GM12878 (cell line): ENCODE data around the gene BCAT1. TPM values are rescaled to one million over a fixed set of nuclear protein-coding genes. Genes with fewer than 3 reads are reported as not detected.

Experiments used
- CBFB ChIP-seq: IDR thresholded peaks from 2 replicates; pipeline ENCODE4 v1.6.1; 2016; ENCODE audit warnings: antibody characterized with exemption, low read depth
- CEBPB ChIP-seq, 2 experiments: fragments of 150-350 bp in 1 of 2; IDR thresholded peaks; 2 replicates each; pipeline ENCODE4 v1.6.1; 2012 to 2014; ENCODE audit warnings: low read depth in 2 of 2, low read length in 2 of 2, borderline replicate concordance in 1 of 2, inconsistent platforms in 1 of 2
- EGR1 ChIP-seq, 2 experiments: IDR thresholded peaks; 1 replicate in 1 of 2; 2 replicates in 1 of 2; pipeline ENCODE4 v1.6.1; 2011 to 2012; ENCODE audit warnings: low read depth in 2 of 2, low read length in 2 of 2, borderline replicate concordance in 1 of 2, mild to moderate bottlenecking in 1 of 2, moderate library complexity in 1 of 2
- FOS ChIP-seq: IDR thresholded peaks from 3 replicates; pipeline ENCODE4 v1.6.1; 2011; ENCODE audit warnings: borderline replicate concordance; ENCODE audit not compliant: insufficient read length; ENCODE audit errors: extremely low read depth
- HDAC6 ChIP-seq: fragments of 200-600 bp; sonication (generic); IDR thresholded peaks from one replicate; pipeline ENCODE4 v1.8.0; 2017; ENCODE audit warnings: antibody characterized with exemption; ENCODE audit not compliant: unreplicated experiment
- MEF2A ChIP-seq: IDR thresholded peaks from 2 replicates; pipeline ENCODE4 v1.6.1; 2011; ENCODE audit warnings: low read depth, mild to moderate bottlenecking, low read length, moderate library complexity; ENCODE audit not compliant: insufficient read depth
- MXI1 ChIP-seq: fragments of 150-350 bp; IDR thresholded peaks from 2 replicates; pipeline ENCODE4 v1.6.1; 2011; ENCODE audit warnings: low read depth, mild to moderate bottlenecking, inconsistent platforms, low read length, improper control_type of control experiment
- NFIC ChIP-seq: IDR thresholded peaks from 2 replicates; pipeline ENCODE4 v1.6.1; 2012; ENCODE audit warnings: low read depth, mild to moderate bottlenecking, inconsistent platforms, low read length, moderate library complexity
- NFXL1 ChIP-seq: fragments of 450-650 bp; IDR thresholded peaks from 2 replicates; pipeline ENCODE4 v1.6.1; 2017; ENCODE audit warnings: antibody characterized with exemption, mild to moderate bottlenecking, borderline replicate concordance
- NR2C2 ChIP-seq: IDR thresholded peaks from 2 replicates; pipeline ENCODE4 v1.6.1; 2011; ENCODE audit warnings: borderline replicate concordance, low read depth; ENCODE audit not compliant: control insufficient read depth, insufficient read length
- NR2F1 ChIP-seq: fragments of 450-650 bp; conservative IDR thresholded peaks from 2 replicates; pipeline ENCODE4 v1.6.1; 2017; ENCODE audit warnings: mild to moderate bottlenecking
- RAD51 ChIP-seq: fragments of 450-650 bp; IDR thresholded peaks from 2 replicates; pipeline ENCODE4 v1.6.1; 2016; ENCODE audit warnings: moderate library complexity, mild to moderate bottlenecking, inconsistent platforms
- RCOR1 ChIP-seq: conservative IDR thresholded peaks from 2 replicates; pipeline ENCODE4 v1.6.1; 2012; ENCODE audit warnings: low read depth, low read length, improper control_type of control experiment
- SMAD5 ChIP-seq: IDR thresholded peaks from 2 replicates; pipeline ENCODE4 v1.6.1; 2016; ENCODE audit warnings: antibody characterized with exemption, low read depth
- STAT3 ChIP-seq: IDR thresholded peaks from 2 replicates; pipeline ENCODE4 v1.6.1; 2011; ENCODE audit warnings: low read depth, low read length, improper control_type of control experiment
- SUPT20H ChIP-seq: IDR thresholded peaks from 2 replicates; pipeline ENCODE4 v1.6.1; 2011; ENCODE audit warnings: low read depth, mild to moderate bottlenecking, low read length, moderate library complexity, borderline replicate concordance; ENCODE audit not compliant: control insufficient read depth
- SUZ12 ChIP-seq: fragments of 200-600 bp; sonication (generic); IDR thresholded peaks from one replicate; pipeline ENCODE4 v1.6.1; 2018; ENCODE audit warnings: antibody characterized with exemption, mild to moderate bottlenecking; ENCODE audit not compliant: unreplicated experiment
- ZNF384 ChIP-seq: IDR thresholded peaks from 2 replicates; pipeline ENCODE4 v1.6.1; 2012; ENCODE audit warnings: low read depth, mild to moderate bottlenecking, low read length, improper control_type of control experiment, borderline replicate concordance
- polyA plus RNA-seq, 11 experiments: library from polyadenylated mRNA; depleted of rRNA in 4 of 11; unstranded in 6 of 11; stranded (reverse) in 5 of 11; fragments of >200 nt; fragmentation: Nextera tagmentation in 4 of 11; fragmentation: Illumina TruSeq in 1 of 11; extraction: Ambion mirVana in 4 of 11; extraction: Trizol in 1 of 11; gene quantifications; 1 replicate in 1 of 11; 2 replicates in 10 of 11; pipeline versions ENCODE4 v1.2.1 to v1.2.3, GENCODE V29; 2011 to 2016; ENCODE audit warnings: inconsistent platforms in 2 of 11, missing spikeins in 2 of 11, low read depth in 1 of 11
- total RNA-seq, 4 experiments: library from RNA; depleted of rRNA in 3 of 4; stranded (reverse); fragments of >200 nt in 3 of 4; fragmentation: Illumina TruSeq in 1 of 4; extraction: Trizol in 1 of 4; gene quantifications; 2 replicates each; pipeline versions ENCODE4 v1.2.1 to v1.2.3, GENCODE V29; 2013 to 2021
- TF ChIP-seq, protein P1 (sequence below): fragments of 150-350 bp; IDR thresholded peaks from 2 replicates; pipeline ENCODE4 v1.6.1; 2016; ENCODE audit warnings: low read depth, low read length
- TF ChIP-seq, protein P2 (sequence below): fragments of 450-650 bp; IDR thresholded peaks from 2 replicates; pipeline ENCODE4 v1.6.1; 2017; ENCODE audit warnings: mild to moderate bottlenecking, moderate library complexity
- TF ChIP-seq, protein P3 (sequence below): fragments of 450-650 bp; IDR thresholded peaks from 2 replicates; pipeline ENCODE4 v1.6.1; 2017; ENCODE audit warnings: low read depth, mild to moderate bottlenecking, moderate library complexity

BCAT1 gene
- total and polyA plus RNA-seq, 10 of the 15 experiments (the other 5 are each of a cell fraction or from before 2014, with no cell fraction given), result 26.2 to 187 (median 81.9) TPM

DNA sequence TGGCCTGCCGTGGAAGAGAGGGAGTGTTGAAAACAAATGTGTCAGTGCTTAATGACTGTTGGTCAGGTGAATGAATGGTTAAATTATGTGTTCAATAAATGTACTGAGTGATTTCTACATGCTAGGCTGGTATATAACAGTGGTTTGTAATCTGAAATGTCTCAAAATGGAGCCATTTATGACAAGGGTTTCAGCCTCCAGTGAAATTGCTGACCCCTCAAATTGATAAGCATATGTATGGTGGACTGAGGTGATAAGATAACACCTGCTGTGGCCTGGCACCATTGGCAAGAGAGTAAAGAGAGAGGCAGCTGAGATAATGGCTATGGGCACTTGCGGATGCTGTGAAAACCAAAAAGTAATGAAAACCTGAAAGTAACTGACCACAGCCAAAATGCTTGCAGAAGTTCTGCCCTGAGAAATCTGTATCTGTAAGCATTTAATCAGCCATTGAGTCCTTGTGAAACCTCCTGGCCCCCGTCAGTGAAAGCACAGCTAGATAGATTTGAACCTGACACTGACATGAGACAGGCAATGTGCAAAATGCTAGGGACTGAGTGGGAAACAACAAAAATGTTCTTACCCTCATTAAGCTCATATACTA lies 1.4 kb upstream of the BCAT1 start (continued):
- TF ChIP-seq MXI1, result peak; percentile 57; the same call in 1 of the 2 replicates
- peak; percentile 60; the same call in 1 of the 2 replicates for TF ChIP-seq NR2F1
- no peak for TF ChIP-seq HDAC6
- no peak for TF ChIP-seq FOS
- TF ChIP-seq, protein P1, sequence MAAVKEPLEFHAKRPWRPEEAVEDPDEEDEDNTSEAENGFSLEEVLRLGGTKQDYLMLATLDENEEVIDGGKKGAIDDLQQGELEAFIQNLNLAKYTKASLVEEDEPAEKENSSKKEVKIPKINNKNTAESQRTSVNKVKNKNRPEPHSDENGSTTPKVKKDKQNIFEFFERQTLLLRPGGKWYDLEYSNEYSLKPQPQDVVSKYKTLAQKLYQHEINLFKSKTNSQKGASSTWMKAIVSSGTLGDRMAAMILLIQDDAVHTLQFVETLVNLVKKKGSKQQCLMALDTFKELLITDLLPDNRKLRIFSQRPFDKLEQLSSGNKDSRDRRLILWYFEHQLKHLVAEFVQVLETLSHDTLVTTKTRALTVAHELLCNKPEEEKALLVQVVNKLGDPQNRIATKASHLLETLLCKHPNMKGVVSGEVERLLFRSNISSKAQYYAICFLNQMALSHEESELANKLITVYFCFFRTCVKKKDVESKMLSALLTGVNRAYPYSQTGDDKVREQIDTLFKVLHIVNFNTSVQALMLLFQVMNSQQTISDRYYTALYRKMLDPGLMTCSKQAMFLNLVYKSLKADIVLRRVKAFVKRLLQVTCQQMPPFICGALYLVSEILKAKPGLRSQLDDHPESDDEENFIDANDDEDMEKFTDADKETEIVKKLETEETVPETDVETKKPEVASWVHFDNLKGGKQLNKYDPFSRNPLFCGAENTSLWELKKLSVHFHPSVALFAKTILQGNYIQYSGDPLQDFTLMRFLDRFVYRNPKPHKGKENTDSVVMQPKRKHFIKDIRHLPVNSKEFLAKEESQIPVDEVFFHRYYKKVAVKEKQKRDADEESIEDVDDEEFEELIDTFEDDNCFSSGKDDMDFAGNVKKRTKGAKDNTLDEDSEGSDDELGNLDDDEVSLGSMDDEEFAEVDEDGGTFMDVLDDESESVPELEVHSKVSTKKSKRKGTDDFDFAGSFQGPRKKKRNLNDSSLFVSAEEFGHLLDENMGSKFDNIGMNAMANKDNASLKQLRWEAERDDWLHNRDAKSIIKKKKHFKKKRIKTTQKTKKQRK, result no peak
- TF ChIP-seq NFXL1, result no peak
- TF ChIP-seq ZNF384, result no peak
- no peak for TF ChIP-seq CEBPB (IDR thresholded peaks at IDR 0.05; ENCODE audit: borderline replicate concordance in 1 of 2, low read depth in 2 of 2, low read length in 2 of 2)
- no peak for TF ChIP-seq RCOR1
- no peak for TF ChIP-seq SUZ12
- TF ChIP-seq NR2C2, result no peak
- peak; percentile 57 for TF ChIP-seq NFIC
- TF ChIP-seq SMAD5, result 0 out of 2 replicates have a peak, but pooled peaks have one; percentile 42
- TF ChIP-seq EGR1 (IDR thresholded peaks at IDR 0.05; ENCODE audit: borderline replicate concordance in 1 of 2, low read depth in 2 of 2, low read length in 2 of 2), result no peak
- TF ChIP-seq RAD51, result peak; percentile 18; the same call in 1 of the 2 replicates
- no peak for TF ChIP-seq STAT3
- TF ChIP-seq, protein P2, sequence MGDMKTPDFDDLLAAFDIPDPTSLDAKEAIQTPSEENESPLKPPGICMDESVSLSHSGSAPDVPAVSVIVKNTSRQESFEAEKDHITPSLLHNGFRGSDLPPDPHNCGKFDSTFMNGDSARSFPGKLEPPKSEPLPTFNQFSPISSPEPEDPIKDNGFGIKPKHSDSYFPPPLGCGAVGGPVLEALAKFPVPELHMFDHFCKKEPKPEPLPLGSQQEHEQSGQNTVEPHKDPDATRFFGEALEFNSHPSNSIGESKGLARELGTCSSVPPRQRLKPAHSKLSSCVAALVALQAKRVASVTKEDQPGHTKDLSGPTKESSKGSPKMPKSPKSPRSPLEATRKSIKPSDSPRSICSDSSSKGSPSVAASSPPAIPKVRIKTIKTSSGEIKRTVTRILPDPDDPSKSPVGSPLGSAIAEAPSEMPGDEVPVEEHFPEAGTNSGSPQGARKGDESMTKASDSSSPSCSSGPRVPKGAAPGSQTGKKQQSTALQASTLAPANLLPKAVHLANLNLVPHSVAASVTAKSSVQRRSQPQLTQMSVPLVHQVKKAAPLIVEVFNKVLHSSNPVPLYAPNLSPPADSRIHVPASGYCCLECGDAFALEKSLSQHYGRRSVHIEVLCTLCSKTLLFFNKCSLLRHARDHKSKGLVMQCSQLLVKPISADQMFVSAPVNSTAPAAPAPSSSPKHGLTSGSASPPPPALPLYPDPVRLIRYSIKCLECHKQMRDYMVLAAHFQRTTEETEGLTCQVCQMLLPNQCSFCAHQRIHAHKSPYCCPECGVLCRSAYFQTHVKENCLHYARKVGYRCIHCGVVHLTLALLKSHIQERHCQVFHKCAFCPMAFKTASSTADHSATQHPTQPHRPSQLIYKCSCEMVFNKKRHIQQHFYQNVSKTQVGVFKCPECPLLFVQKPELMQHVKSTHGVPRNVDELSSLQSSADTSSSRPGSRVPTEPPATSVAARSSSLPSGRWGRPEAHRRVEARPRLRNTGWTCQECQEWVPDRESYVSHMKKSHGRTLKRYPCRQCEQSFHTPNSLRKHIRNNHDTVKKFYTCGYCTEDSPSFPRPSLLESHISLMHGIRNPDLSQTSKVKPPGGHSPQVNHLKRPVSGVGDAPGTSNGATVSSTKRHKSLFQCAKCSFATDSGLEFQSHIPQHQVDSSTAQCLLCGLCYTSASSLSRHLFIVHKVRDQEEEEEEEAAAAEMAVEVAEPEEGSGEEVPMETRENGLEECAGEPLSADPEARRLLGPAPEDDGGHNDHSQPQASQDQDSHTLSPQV, result peak; percentile 97
- TF ChIP-seq SUPT20H, result no peak
- TF ChIP-seq CBFB, result peak; percentile 77
- TF ChIP-seq, protein P3, sequence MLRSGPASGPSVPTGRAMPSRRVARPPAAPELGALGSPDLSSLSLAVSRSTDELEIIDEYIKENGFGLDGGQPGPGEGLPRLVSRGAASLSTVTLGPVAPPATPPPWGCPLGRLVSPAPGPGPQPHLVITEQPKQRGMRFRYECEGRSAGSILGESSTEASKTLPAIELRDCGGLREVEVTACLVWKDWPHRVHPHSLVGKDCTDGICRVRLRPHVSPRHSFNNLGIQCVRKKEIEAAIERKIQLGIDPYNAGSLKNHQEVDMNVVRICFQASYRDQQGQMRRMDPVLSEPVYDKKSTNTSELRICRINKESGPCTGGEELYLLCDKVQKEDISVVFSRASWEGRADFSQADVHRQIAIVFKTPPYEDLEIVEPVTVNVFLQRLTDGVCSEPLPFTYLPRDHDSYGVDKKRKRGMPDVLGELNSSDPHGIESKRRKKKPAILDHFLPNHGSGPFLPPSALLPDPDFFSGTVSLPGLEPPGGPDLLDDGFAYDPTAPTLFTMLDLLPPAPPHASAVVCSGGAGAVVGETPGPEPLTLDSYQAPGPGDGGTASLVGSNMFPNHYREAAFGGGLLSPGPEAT, result peak; percentile 53
- TF ChIP-seq MEF2A, result peak; percentile 38; the same call in 1 of the 2 replicates
